BJ (cell line): ENCODE data around the gene PEA15. TPM values are rescaled to one million over a fixed set of nuclear protein-coding genes. Genes with fewer than 3 reads are reported as not detected.

Source experiments
- CTCF ChIA-PET: fragments of 350-600 bp; formaldehyde crosslinking; extraction: SDS; loops from one replicate; lab custom pipeline; 2021; ENCODE audit warnings: antibody characterized with exemption, inconsistent platforms; lab: Yijun Ruan, JAX
- POLR2A ChIA-PET: fragments of 300-600 bp; sonication (Branson Sonifier 250); formaldehyde crosslinking; extraction: SDS; loops from one replicate; lab custom pipeline; 2021; ENCODE audit warnings: antibody characterized with exemption; lab: Charles Lee
- DNase-seq: peaks from one replicate; pipeline ENCODE4 v3.0.0-alpha.2; 2011; ENCODE audit warnings: low read depth
- H3K27me3 ChIP-seq: 2 replicates; pipeline ENCODE4 v1.6.0; 2011; ENCODE audit warnings: low read length; ENCODE audit not compliant: control insufficient read depth, insufficient read depth
- H3K36me3 ChIP-seq: 2 replicates; pipeline ENCODE4 v1.5.1; 2011; ENCODE audit warnings: low read length; ENCODE audit not compliant: control insufficient read depth, insufficient read depth
- H3K4me3 ChIP-seq: 2 replicates; pipeline ENCODE4 v1.5.1; 2011; ENCODE audit warnings: low read depth, mild to moderate bottlenecking, control low read depth, low read length
- polyA plus RNA-seq: library from polyadenylated mRNA; depleted of rRNA; stranded (reverse); fragments of >200 nt; gene quantifications from 2 replicates; pipeline ENCODE4 v1.2.3, GENCODE V29; 2011
- TF ChIP-seq, protein P1 (sequence below): IDR thresholded peaks from 2 replicates; pipeline ENCODE4 v1.5.1; 2011; ENCODE audit warnings: low read depth, mild to moderate bottlenecking, control low read depth, inconsistent platforms, low read length, moderate library complexity; ENCODE audit not compliant: insufficient read depth

PEA15 gene
- polyA plus RNA-seq, 1 experiment = 1,035 TPM

DNA sequence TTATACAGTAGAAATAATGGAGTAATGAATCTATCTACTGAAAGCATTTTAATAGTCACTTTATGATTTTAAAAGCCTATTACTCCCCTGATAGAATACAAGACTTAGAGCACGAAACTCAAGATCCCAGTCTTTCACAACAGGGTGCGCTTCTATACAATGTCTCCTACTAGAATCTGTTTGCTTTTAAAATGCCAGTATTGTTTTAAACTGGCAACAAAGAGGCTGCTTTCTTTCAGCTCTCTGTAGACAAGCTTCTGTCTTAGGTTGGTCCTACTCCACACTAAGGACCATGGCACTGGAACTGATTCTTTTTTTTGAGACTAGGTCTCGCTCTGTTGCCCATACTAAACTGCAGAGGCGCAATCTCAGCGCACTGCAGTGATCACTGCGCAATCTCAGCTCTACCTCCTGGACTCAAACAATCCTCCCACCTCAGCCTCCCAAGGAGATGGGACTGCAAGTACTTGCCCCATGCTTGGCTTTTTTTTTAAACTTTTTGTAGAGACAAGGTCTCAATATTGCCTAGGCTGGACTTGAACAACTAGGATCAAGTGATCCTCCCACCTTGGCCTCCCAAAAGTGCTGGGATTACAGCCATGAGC is 52.3 kb downstream of the PEA15 start:
- ChIA-PET CTCF (interaction anchor here (0.6 to 1.5 kb wide), 9 partner anchors 13 to 172 kb away, joined by 3 to 13 read pairs (median 3); no protein-coding TSS in a partner anchor), POLR2A (no interaction called here)
- no peak for DNase-seq
- TF ChIP-seq, protein P1, sequence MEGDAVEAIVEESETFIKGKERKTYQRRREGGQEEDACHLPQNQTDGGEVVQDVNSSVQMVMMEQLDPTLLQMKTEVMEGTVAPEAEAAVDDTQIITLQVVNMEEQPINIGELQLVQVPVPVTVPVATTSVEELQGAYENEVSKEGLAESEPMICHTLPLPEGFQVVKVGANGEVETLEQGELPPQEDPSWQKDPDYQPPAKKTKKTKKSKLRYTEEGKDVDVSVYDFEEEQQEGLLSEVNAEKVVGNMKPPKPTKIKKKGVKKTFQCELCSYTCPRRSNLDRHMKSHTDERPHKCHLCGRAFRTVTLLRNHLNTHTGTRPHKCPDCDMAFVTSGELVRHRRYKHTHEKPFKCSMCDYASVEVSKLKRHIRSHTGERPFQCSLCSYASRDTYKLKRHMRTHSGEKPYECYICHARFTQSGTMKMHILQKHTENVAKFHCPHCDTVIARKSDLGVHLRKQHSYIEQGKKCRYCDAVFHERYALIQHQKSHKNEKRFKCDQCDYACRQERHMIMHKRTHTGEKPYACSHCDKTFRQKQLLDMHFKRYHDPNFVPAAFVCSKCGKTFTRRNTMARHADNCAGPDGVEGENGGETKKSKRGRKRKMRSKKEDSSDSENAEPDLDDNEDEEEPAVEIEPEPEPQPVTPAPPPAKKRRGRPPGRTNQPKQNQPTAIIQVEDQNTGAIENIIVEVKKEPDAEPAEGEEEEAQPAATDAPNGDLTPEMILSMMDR = no peak
- Histone ChIP-seq H3K27me3 (no peaks in the 10 kb centered on the region), H3K36me3 (no peaks in the 10 kb centered on the region; the same call in 1 of the 2 replicates), H3K4me3 (no peak overlapping the region)

DNA sequence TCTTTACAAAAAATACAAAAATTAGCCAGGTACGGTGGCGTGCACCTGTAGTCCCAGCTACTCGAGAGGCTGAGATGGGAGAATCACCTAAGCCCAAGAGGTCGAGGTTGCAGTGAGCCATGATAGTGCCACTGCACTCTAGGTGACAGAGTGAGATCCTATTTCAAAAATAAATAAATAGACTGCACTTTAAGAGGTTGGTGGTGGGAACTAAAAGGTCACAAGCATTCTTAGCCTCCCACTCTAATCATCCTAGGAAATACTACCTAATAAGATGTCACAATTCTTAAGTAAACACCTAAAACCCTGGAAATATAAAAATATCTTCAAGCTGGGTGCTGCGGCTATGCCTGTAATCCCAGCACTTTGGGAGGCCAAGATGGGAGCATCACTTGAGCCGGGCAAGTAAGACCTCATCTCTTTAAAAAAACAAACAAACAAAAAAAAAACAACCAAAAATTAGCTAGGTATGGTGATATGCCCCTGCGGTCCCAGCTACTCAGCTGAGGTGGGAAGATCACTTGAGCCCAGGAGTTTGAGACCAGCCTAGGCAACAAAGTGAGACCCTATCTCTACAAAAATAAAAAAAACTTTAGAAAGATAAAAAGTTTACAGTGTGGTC is 53.1 kb downstream of the PEA15 start:
- CTCF ChIA-PET = no interaction called here
- TF ChIP-seq, protein P1 = no peak
- Histone ChIP-seq H3K27me3 (no peaks in the 10 kb centered on the region), H3K4me3 (no peak overlapping the region), H3K36me3 (no peaks in the 10 kb centered on the region; the same call in 1 of the 2 replicates)
- no peak for DNase-seq
- POLR2A ChIA-PET = no interaction called here

DNA sequence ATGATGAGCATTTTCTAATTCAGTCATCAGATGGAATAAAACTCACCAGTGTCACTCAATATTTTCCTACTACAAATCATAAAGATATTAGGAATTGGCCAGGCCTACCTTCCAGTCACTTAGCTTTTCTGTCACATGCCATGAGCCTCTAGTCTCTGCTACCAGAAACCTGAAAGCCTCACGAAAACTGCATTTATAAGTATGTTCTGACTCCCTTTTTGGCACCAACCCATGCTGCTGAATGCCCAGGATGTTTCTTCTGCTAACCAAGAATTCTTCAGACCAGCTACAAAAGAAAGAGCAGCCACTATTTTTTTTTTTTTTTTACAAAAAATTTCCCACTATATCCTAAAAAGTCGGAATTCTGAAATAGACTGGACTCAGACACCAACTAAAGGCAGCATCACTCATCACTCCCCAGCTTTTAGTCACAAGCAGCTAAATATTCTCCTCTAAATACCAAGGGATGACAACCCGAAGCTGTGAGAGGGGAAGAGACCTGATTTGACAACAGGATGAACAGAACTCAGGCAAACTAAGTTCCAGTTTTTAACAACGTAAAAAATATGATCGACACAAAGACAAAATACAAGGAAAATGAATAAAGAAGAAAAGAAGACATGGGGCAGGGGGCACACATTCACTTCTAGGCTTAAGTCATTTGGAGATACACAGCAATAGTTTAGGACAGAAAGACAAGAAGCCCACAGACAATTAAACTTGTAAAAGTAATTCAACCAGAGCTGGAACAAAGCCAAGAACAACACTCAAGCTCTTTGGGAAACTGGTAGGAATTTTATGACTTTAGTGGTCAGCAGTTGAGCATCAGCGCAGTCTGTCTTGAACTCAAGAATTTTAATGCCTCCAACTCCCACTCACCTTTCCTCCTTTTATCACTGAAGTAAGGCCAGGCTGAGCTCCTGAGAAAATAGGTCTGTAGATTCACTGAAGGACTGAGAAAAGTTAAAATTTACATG is 55.5 kb downstream of the PEA15 start:
- H3K36me3 ChIP-seq = no peaks in the 10 kb centered on the region
- POLR2A ChIA-PET = interaction anchor here (0.6 to 1.2 kb wide), 2 partner anchors 24 to 67 kb away, joined by 3 to 8 read pairs; no protein-coding TSS in a partner anchor
- TF ChIP-seq, protein P1 = no peak
- H3K27me3 ChIP-seq = no peaks in the 10 kb centered on the region
- peak; percentile 75 for DNase-seq
- H3K4me3 ChIP-seq = peak overlapping the region; percentile 90
- CTCF ChIA-PET = interaction anchor here (0.6 to 3.3 kb wide), 11 partner anchors 9 to 183 kb away, joined by 3 to 25 read pairs (median 3); no protein-coding TSS in a partner anchor

DNA sequence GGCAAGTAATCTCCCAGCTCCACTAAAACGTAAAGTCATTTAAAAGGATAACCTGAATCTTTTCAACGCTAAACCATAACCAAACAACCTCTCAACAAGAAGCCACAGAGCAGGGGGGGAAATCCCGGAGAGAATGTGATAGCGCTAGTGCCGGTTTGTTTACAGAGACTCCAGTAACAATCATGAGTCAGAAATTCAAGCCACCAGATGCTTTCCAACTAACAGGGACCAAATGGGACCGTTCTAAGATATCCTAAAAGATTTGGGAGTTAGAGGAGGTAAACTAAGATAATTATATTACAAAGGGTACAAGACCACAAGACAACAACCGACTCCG is 56.3 kb downstream of the PEA15 start:
- CTCF ChIA-PET = interaction anchor here (0.6 to 3.3 kb wide), 8 partner anchors 10 to 183 kb away, joined by 3 to 25 read pairs (median 3); no protein-coding TSS in a partner anchor

More for the DNA sequence above, 56.3 kb downstream of the PEA15 start:
- Histone ChIP-seq H3K4me3 (peak overlapping the region; percentile 90), H3K36me3 (no peaks in the 10 kb centered on the region), H3K27me3 (no peaks in the 10 kb centered on the region)
- TF ChIP-seq, protein P1 = no peak
- POLR2A ChIA-PET = interaction anchor here (1.2 kb wide), 1 partner anchor 68 kb away, joined by 3 read pairs; no protein-coding TSS in a partner anchor
- peak; percentile 45 for DNase-seq
